K562 (cell line): ENCODE results near the gene SLFN12. TPM values are rescaled to one million over a fixed set of nuclear protein-coding genes. Genes with fewer than 3 reads are reported as not detected.
A peak's percentile ranks its signal among the peaks of the same experiment; 100 is the strongest.

Source experiments
- ATAC-seq: fragments of 200-7000 bp; cut with Tn5 transposase; 3 replicates; pipeline ENCODE4 v1.9.1; 2020; ENCODE audit warnings: moderate library complexity
- BruUV-seq: library from RNA; stranded (reverse); fragments of 400-500 nt; replicated peaks from 2 replicates; lab custom pipeline; 2021; lab: Mats Ljungman, UMichigan
- CTCF ChIA-PET: fragments of 300-600 bp; formaldehyde crosslinking; extraction: SDS; loops from one replicate; lab custom pipeline; 2021; ENCODE audit warnings: low intra/inter-chr PET ratio; lab: Yijun Ruan, JAX
- POLR2A ChIA-PET: fragments of 300-600, 350-650 bp; sonication (Branson Sonifier 250); formaldehyde crosslinking; extraction: SDS; loops from one replicate; lab custom pipeline; 2021; ENCODE audit warnings: antibody characterized with exemption, inconsistent platforms; lab: Yijun Ruan, JAX
- DNase-seq, 4 experiments: peaks; one replicate each; pipeline versions ENCODE4 v3.0.0 to v3.0.0-alpha.2; 2011 to 2018; ENCODE audit warnings: low spot score in 3 of 4, mixed read lengths in 3 of 4; ENCODE audit errors: extremely low read depth in 1 of 4
- FAIRE-seq: peaks from 2 replicates; lab custom pipeline; 2011; peaks lifted over from hg19 to GRCh38; lab: Jason Lieb, UNC
- H2AFZ ChIP-seq: 2 replicates; pipeline ENCODE4 v1.6.0; 2011; ENCODE audit warnings: low read depth, low read length, control low read depth, inconsistent platforms
- H3K27ac ChIP-seq: fragments of 200-600 bp; 3 replicates; pipeline ENCODE4 v1.8.0; 2011; ENCODE audit warnings: low read depth, mild to moderate bottlenecking, control low read depth, inconsistent platforms, low read length, moderate library complexity, mixed read lengths; ENCODE audit errors: extremely low read depth
- H3K27me3 ChIP-seq, 2 experiments: fragments of 300-600 bp in 1 of 2; 2 replicates in 1 of 2; 3 replicates in 1 of 2; pipeline versions ENCODE4 v1.6.0 to v1.8.0; 2011; ENCODE audit warnings: inconsistent platforms in 2 of 2, low read length in 2 of 2, mild to moderate bottlenecking in 1 of 2, mixed read lengths in 1 of 2, moderate library complexity in 1 of 2; ENCODE audit not compliant: control insufficient read depth in 2 of 2, insufficient read depth in 2 of 2
- H3K36me3 ChIP-seq: fragments of 300-600 bp; 3 replicates; pipeline ENCODE4 v1.8.0; 2011; ENCODE audit warnings: mild to moderate bottlenecking, low read length, inconsistent platforms; ENCODE audit not compliant: control insufficient read depth, insufficient read depth
- H3K4me1 ChIP-seq, 2 experiments: fragments of 200-600 bp in 1 of 2; replicated peaks in 1 of 2; 2 replicates in 1 of 2; 3 replicates in 1 of 2; pipeline versions ENCODE4 v1.5.1 to v1.8.0; 2011; ENCODE audit warnings: inconsistent platforms in 2 of 2, low read length in 2 of 2, mild to moderate bottlenecking in 1 of 2, mixed read lengths in 1 of 2, moderate library complexity in 1 of 2; ENCODE audit not compliant: control insufficient read depth in 2 of 2, insufficient read depth in 2 of 2
- H3K4me2 ChIP-seq: 2 replicates; pipeline ENCODE4 v1.6.1; 2011; ENCODE audit warnings: low read length, control low read depth, inconsistent platforms, mixed read lengths; ENCODE audit not compliant: insufficient read depth
- H3K4me3 ChIP-seq: fragments of 200-600 bp; sonication (generic), shearing (Covaris generic); 2 replicates; pipeline ENCODE4 v1.5.1; 2016; ENCODE audit warnings: control low read depth, inconsistent platforms
- H3K79me2 ChIP-seq: fragments of 200-600 bp; 3 replicates; pipeline ENCODE4 v1.8.0; 2011; ENCODE audit warnings: low read length, inconsistent platforms; ENCODE audit not compliant: control insufficient read depth, insufficient read depth
- H3K9ac ChIP-seq, 2 experiments: 2 replicates each; pipeline versions ENCODE4 v1.6.0 to v1.6.1; 2011; ENCODE audit warnings: low read depth in 2 of 2, low read length in 2 of 2, control low read depth in 1 of 2, inconsistent platforms in 1 of 2, mild to moderate bottlenecking in 1 of 2, mixed read lengths in 1 of 2; ENCODE audit not compliant: insufficient read depth in 1 of 2
- H3K9me1 ChIP-seq: one replicate; pipeline ENCODE4 v1.6.0; 2011; ENCODE audit warnings: inconsistent platforms, mild to moderate bottlenecking, low read length, moderate library complexity; ENCODE audit not compliant: control insufficient read depth, insufficient read depth
- H3K9me3 ChIP-seq: replicated peaks from 2 replicates; pipeline ENCODE4 v1.5.1; 2011; ENCODE audit warnings: low read depth, low read length, inconsistent platforms; ENCODE audit not compliant: control insufficient read depth, insufficient read depth
- H4K20me1 ChIP-seq: replicated peaks from 2 replicates; pipeline ENCODE4 v1.6.1; 2011; ENCODE audit warnings: low read length, inconsistent platforms, mixed read lengths; ENCODE audit not compliant: control insufficient read depth, insufficient read depth
- ARID1B ChIP-seq: fragments of 450-650 bp; IDR thresholded peaks from 2 replicates; pipeline ENCODE4 v1.6.1; 2016; ENCODE audit warnings: antibody characterized with exemption, mild to moderate bottlenecking, inconsistent platforms
- CBX3 ChIP-seq, 2 experiments: IDR thresholded peaks; 1 replicate in 1 of 2; 2 replicates in 1 of 2; pipeline ENCODE4 v1.6.1; 2012; ENCODE audit warnings: inconsistent platforms in 2 of 2, low read length in 2 of 2, borderline replicate concordance in 1 of 2, control low read depth in 1 of 2
- FOS ChIP-seq: IDR thresholded peaks from 3 replicates; pipeline ENCODE4 v1.6.1; 2011; ENCODE audit not compliant: insufficient read length; ENCODE audit errors: extremely low read depth
- FOSL1 ChIP-seq: fragments of 200-800 bp; sonication (Bioruptor generic); conservative IDR thresholded peaks from 2 replicates; pipeline ENCODE4 v1.6.1; 2016; ENCODE audit warnings: missing genetic modification characterization, missing compliant biosample characterization
- JUN ChIP-seq, 2 experiments: sonication (generic) in 1 of 2; formaldehyde crosslinking in 1 of 2; IDR thresholded peaks; 2 replicates each; pipeline versions ENCODE4 v1.6.1 to v1.8.0; 2012 to 2022; ENCODE audit warnings: borderline replicate concordance in 2 of 2, mild to moderate bottlenecking in 2 of 2, improper control_type of control experiment in 1 of 2, low read depth in 1 of 2, low read length in 1 of 2, missing genetic modification reagents in 1 of 2
- JUNB ChIP-seq: fragments of 450-650 bp; formaldehyde crosslinking; conservative IDR thresholded peaks from 2 replicates; pipeline ENCODE4 v1.4.0; 2020; ENCODE audit warnings: mild to moderate bottlenecking
- L3MBTL2 ChIP-seq: fragments of 450-650 bp; IDR thresholded peaks from 2 replicates; pipeline ENCODE4 v1.6.1; 2016; ENCODE audit warnings: mild to moderate bottlenecking, moderate library complexity
- NFE2 ChIP-seq: IDR thresholded peaks from 2 replicates; pipeline ENCODE4 v1.6.1; 2014; ENCODE audit warnings: antibody characterized with exemption, low read depth
- PRPF4 ChIP-seq: fragments of 200-400 bp; formaldehyde crosslinking; IDR thresholded peaks from one replicate; pipeline ENCODE4 v1.6.1; 2017; ENCODE audit warnings: low read length, low read depth, mild to moderate bottlenecking; ENCODE audit not compliant: insufficient read depth, poor library complexity, severe bottlenecking
- SMARCE1 ChIP-seq: fragments of 450-650 bp; IDR thresholded peaks from 2 replicates; pipeline ENCODE4 v1.7.1; 2016; ENCODE audit warnings: mild to moderate bottlenecking
- SRSF9 ChIP-seq: fragments of 200-400 bp; formaldehyde crosslinking; IDR thresholded peaks from 2 replicates; pipeline ENCODE4 v1.6.1; 2017; ENCODE audit warnings: low read depth, low read length, borderline replicate concordance
- STAT5A ChIP-seq: IDR thresholded peaks from 2 replicates; pipeline ENCODE4 v1.6.1; 2012; ENCODE audit warnings: low read length, inconsistent platforms, borderline replicate concordance
- TEAD1 ChIP-seq, 2 experiments: fragments of 450-650 bp in 1 of 2; sonication (generic) in 1 of 2; formaldehyde crosslinking; IDR thresholded peaks; 2 replicates each; pipeline versions ENCODE4 v1.4.0 to v1.8.0; 2020 to 2022; ENCODE audit warnings: mild to moderate bottlenecking in 2 of 2, missing genetic modification reagents in 1 of 2
- ZNF212 ChIP-seq: fragments of 450-650 bp; formaldehyde crosslinking; IDR thresholded peaks from 2 replicates; pipeline ENCODE4 v1.4.0; 2020; ENCODE audit warnings: mild to moderate bottlenecking
- ZNF24 ChIP-seq: fragments of 450-650 bp; IDR thresholded peaks from 2 replicates; pipeline ENCODE4 v1.6.1; 2016
- WGBS: fragments of 100-300 bp; shearing (Covaris generic); methylation state at CpG from one replicate; pipeline ENCODE4 v1.1.6; 2016; ENCODE audit warnings: low coverage, mixed read lengths; ENCODE audit not compliant: insufficient coverage; ENCODE audit errors: missing lambda C conversion rate; 5-methylcytosine and 5-hydroxymethylcytosine counted together
- in situ Hi-C: fragments of 300-500 bp; cut with MboI; formaldehyde crosslinking; loops from 4 replicates; pipeline ENCODE4 v1.15.0; 2018; ENCODE audit warnings: inconsistent platforms, mixed read lengths
- intact Hi-C: fragments of 100-400 bp; cut with micrococcal nuclease; formaldehyde crosslinking; loops from 2 replicates; pipeline ENCODE4 v1.14.2; 2022
- polyA plus RNA-seq, 8 experiments: library from polyadenylated mRNA; depleted of rRNA in 4 of 8; stranded (reverse) in 5 of 8; unstranded in 3 of 8; fragments of >200 nt; fragmentation: Nextera tagmentation in 2 of 8; fragmentation: Illumina TruSeq in 1 of 8; extraction: Ambion mirVana in 2 of 8; extraction: Trizol in 1 of 8; gene quantifications; 2 replicates each; pipeline versions ENCODE4 v1.2.1 to v1.2.3, GENCODE V29; 2011 to 2014; ENCODE audit warnings: inconsistent platforms in 1 of 8, missing spikeins in 1 of 8
- total RNA-seq, 7 experiments: library from RNA; depleted of rRNA in 6 of 7; stranded (reverse); fragments of >200 nt in 6 of 7; fragmentation: Illumina TruSeq in 2 of 7; extraction: Trizol in 2 of 7; gene quantifications; 2 replicates each; pipeline versions ENCODE4 v1.2.1 to v1.2.3, GENCODE V29; 2011 to 2021; ENCODE audit warnings: low replicate concordance in 1 of 7
- TF ChIP-seq, protein P1 (sequence below), 2 experiments: IDR thresholded peaks in 1 of 2; conservative IDR thresholded peaks in 1 of 2; 2 replicates each; pipeline ENCODE4 v1.6.1; 2016; ENCODE audit warnings: low read depth in 2 of 2, mild to moderate bottlenecking in 1 of 2, missing compliant biosample characterization in 1 of 2, missing genetic modification characterization in 1 of 2, moderate library complexity in 1 of 2

SLFN12 gene
- total and polyA plus RNA-seq, 9 of the 15 experiments (the other 6 are each of a cell fraction or from before 2014, with no cell fraction given), result 0.01 to 0.09 (median 0.07) TPM; not detected in 6

DNA sequence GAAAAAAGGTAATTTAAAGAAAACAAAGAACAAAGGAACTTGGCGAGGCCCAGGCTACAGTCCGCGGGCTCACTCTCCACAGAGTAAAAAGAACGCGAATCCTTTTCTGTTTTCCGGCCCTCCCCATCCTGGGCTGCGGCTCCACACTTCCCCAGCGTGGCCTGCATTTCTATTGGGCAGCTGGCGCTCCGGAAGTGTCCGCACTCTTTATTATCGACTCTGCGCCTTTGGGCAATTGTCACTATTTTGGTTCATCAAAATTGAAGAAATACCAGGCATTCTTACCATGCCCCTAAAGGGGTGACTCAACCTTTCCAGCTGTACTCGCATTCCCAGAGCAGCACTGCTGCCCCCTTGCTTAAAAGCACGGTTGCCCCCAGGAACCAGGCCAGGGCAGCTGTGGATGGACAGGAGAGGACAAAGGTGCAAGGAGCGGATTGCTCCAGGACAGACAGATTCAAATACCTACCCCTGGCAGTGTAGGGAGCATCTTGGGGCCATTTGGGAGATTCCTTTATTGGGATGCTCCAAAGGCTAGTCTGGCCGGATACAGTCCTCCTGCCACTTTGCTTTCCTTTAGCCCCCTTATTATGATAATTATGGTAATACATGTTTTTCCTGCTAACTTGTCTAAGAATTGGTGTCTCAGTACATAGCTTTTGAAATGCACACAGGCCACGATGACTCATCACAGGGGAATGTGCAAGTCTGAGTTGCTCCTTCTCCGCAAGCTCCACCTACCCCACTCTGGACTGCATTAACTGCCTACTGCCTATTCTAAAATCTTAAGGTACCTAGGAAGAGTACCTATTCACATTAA is 985 bp upstream of the SLFN12 start:
- H3K79me2 ChIP-seq, result no peaks in the 10 kb centered on the region
- peaks cover 0 to 7% of the 10 kb centered on the region in 2 experiments; a peak in 2 of 5 replicates for H3K4me1 ChIP-seq
- intact Hi-C loops, result loop anchor here (10.0 kb wide), 1 partner anchor 102 kb away; the partner anchor contains the start of gene SLFN12L
- H3K9ac ChIP-seq, result no peak overlapping the region
- CTCF ChIA-PET, result no interaction called here
- H3K4me2 ChIP-seq, result peak overlapping the region; percentile 10; the same call in 1 of the 2 replicates
- no peak overlapping the region for H3K27ac ChIP-seq
- FAIRE-seq (peak; percentile 93), DNase-seq (peak; percentile 52 to 72 (median 66)), ATAC-seq (peak; percentile 95)
- no peaks in the 10 kb centered on the region for H4K20me1 ChIP-seq
- H3K36me3 ChIP-seq, result no peaks in the 10 kb centered on the region
- no peaks in the 10 kb centered on the region for H3K9me3 ChIP-seq
- 36% methylated on average over 19 of the region's 19 CpGs for WGBS
- H2AFZ ChIP-seq, result no peak overlapping the region
- H3K27me3 ChIP-seq, result peaks cover 20 to 23% of the 10 kb centered on the region in 2 experiments; a peak in 4 of 5 replicates
- POLR2A ChIA-PET, result interaction anchor here (0.8 to 1.9 kb wide), 3 partner anchors 15 to 656 kb away, joined by 3 to 6 read pairs (median 3); partner anchors contain the start of gene SLFN13
- in situ Hi-C loops, result no loop called here
- no peaks in the 10 kb centered on the region for H3K9me1 ChIP-seq
- no peak overlapping the region for H3K4me3 ChIP-seq
- BruUV-seq, result no TSS peak
- TF ChIP-seq PRPF4 (no peak), CBX3 (IDR thresholded peaks at IDR 0.05; ENCODE audit: borderline replicate concordance in 1 of 2, low read length in 2 of 2) (no peak), JUN (IDR thresholded peaks at IDR 0.05; ENCODE audit: borderline replicate concordance, low read depth, low read length) (peak; percentile 88), JUN (CRISPR knock-in tag; IDR thresholded peaks at IDR 0.05; ENCODE audit: borderline replicate concordance) (no peak), NFE2 (peak; percentile 62), ZNF24 (no peak), FOSL1 (peak; percentile 91), ARID1B (0 out of 2 replicates have a peak, but pooled peaks have one; percentile 16), STAT5A (no peak), TEAD1 (CRISPR knock-in tag; IDR thresholded peaks at IDR 0.05) (peak; percentile 80 to 96; a peak in 3 of 4 replicates), SMARCE1 (0 out of 2 replicates have a peak, but pooled peaks have one; percentile 39), JUNB (CRISPR knock-in tag) (peak; percentile 76), SRSF9 (no peak), FOS (peak; percentile 35), ZNF212 (CRISPR knock-in tag) (no peak), L3MBTL2 (no peak)
- TF ChIP-seq, protein P1, sequence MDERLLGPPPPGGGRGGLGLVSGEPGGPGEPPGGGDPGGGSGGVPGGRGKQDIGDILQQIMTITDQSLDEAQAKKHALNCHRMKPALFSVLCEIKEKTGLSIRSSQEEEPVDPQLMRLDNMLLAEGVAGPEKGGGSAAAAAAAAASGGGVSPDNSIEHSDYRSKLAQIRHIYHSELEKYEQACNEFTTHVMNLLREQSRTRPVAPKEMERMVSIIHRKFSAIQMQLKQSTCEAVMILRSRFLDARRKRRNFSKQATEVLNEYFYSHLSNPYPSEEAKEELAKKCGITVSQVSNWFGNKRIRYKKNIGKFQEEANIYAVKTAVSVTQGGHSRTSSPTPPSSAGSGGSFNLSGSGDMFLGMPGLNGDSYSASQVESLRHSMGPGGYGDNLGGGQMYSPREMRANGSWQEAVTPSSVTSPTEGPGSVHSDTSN (CRISPR knock-in tag; IDR thresholded peaks at IDR 0.05; ENCODE audit: low read depth), result no peak
- TF ChIP-seq, protein P1 (tag; conservative IDR thresholded peaks at IDR 0.05; ENCODE audit: low read depth), result no peak
